H1 (cell line): ENCODE measurements around the gene TSPEAR. TPM values are rescaled to one million over a fixed set of nuclear protein-coding genes. Genes with fewer than 3 reads are reported as not detected.

Experiments
- CTCF ChIA-PET: fragments of 300-600 bp; sonication (Branson Sonifier 250); formaldehyde crosslinking; loops from one replicate; lab custom pipeline; 2021; ENCODE audit not compliant: partially characterized antibody; lab: Charles Lee
- POLR2A ChIA-PET: fragments of 300-600 bp; sonication (Branson Sonifier 250); formaldehyde crosslinking; loops from one replicate; lab custom pipeline; 2021; ENCODE audit warnings: inconsistent platforms; ENCODE audit not compliant: partially characterized antibody; lab: Charles Lee
- DNase-seq, 2 experiments: peaks; one replicate each; pipeline versions ENCODE4 v3.0.0 to v3.0.0-alpha.2; 2010 to 2022; ENCODE audit warnings: low spot score in 2 of 2, low read depth in 1 of 2, mixed read lengths in 1 of 2
- FAIRE-seq: peaks from 2 replicates; lab custom pipeline; 2011; peaks lifted over from hg19 to GRCh38; lab: Jason Lieb, UNC
- H2AFZ ChIP-seq: 2 replicates; pipeline ENCODE4 v1.8.1; 2012; ENCODE audit warnings: low read length, inconsistent platforms
- H2AK5ac ChIP-seq: 2 replicates; pipeline ENCODE4 v1.6.1; 2013; ENCODE audit warnings: low read depth, low read length
- H2BK120ac ChIP-seq: replicated peaks from 2 replicates; pipeline ENCODE3; 2013; ENCODE audit warnings: low read depth, low read length, inconsistent platforms
- H2BK12ac ChIP-seq: 2 replicates; pipeline ENCODE4 v1.6.1; 2013; ENCODE audit warnings: low read depth, low read length
- H2BK15ac ChIP-seq: 2 replicates; pipeline ENCODE4 v1.6.1; 2013; ENCODE audit warnings: low read length
- H2BK20ac ChIP-seq: 2 replicates; pipeline ENCODE4 v1.6.1; 2013; ENCODE audit warnings: low read length
- H2BK5ac ChIP-seq: 2 replicates; pipeline ENCODE4 v1.6.1; 2013; ENCODE audit warnings: low read depth, low read length
- H3K14ac ChIP-seq: 2 replicates; pipeline ENCODE4 v1.6.1; 2013; ENCODE audit warnings: inconsistent platforms; ENCODE audit not compliant: insufficient read length
- H3K18ac ChIP-seq: 2 replicates; pipeline ENCODE4 v1.6.1; 2013; ENCODE audit warnings: low read length; ENCODE audit errors: extremely low read depth
- H3K23ac ChIP-seq: 2 replicates; pipeline ENCODE4 v1.6.1; 2013; ENCODE audit warnings: inconsistent platforms; ENCODE audit not compliant: insufficient read length
- H3K23me2 ChIP-seq: 2 replicates; pipeline ENCODE4 v1.6.1; 2013; ENCODE audit warnings: low read depth, low read length
- H3K27ac ChIP-seq: 2 replicates; pipeline ENCODE4 v1.6.1; 2011; ENCODE audit warnings: low read depth, low read length, inconsistent platforms
- H3K27me3 ChIP-seq, 4 experiments: replicated peaks in 1 of 4; 1 replicate in 1 of 4; 2 replicates in 3 of 4; pipeline versions ENCODE4 v1.6.1 to v1.8.1; 2011 to 2013; ENCODE audit warnings: low read length in 3 of 4, mild to moderate bottlenecking in 3 of 4, inconsistent platforms in 2 of 4, mixed read lengths in 2 of 4, moderate library complexity in 1 of 4; ENCODE audit not compliant: control insufficient read depth in 3 of 4, insufficient read depth in 3 of 4; ENCODE audit errors: extremely low read depth in 1 of 4
- H3K36me3 ChIP-seq, 4 experiments: 2 replicates each; pipeline versions ENCODE4 v1.6.1 to v1.8.1; 2011 to 2013; ENCODE audit warnings: mild to moderate bottlenecking in 4 of 4, low read length in 3 of 4, moderate library complexity in 2 of 4, control low read depth in 1 of 4, inconsistent platforms in 1 of 4; ENCODE audit not compliant: insufficient read depth in 4 of 4, control insufficient read depth in 2 of 4
- H3K4ac ChIP-seq: replicated peaks from 2 replicates; pipeline ENCODE3; 2013; ENCODE audit warnings: low read length, low read depth, mixed read lengths, inconsistent platforms; ENCODE audit not compliant: insufficient read length
- H3K4me1 ChIP-seq, 4 experiments: replicated peaks in 1 of 4; 1 replicate in 1 of 4; 2 replicates in 3 of 4; pipeline versions ENCODE4 v1.6.1 to v1.8.1; 2011 to 2013; ENCODE audit warnings: low read length in 3 of 4, inconsistent platforms in 2 of 4, mixed read lengths in 1 of 4; ENCODE audit not compliant: insufficient read depth in 4 of 4, control insufficient read depth in 3 of 4
- H3K4me2 ChIP-seq, 2 experiments: 2 replicates each; pipeline versions ENCODE4 v1.6.1 to v1.8.1; 2011 to 2013; ENCODE audit warnings: low read depth in 2 of 2, low read length in 2 of 2, control low read depth in 1 of 2, inconsistent platforms in 1 of 2, mild to moderate bottlenecking in 1 of 2; ENCODE audit not compliant: insufficient read depth in 1 of 2
- H3K4me3 ChIP-seq, 4 experiments: fragments of 200-600, 300-600 bp in 1 of 4; sonication (generic), shearing (Covaris generic), sonication (Bioruptor Twin) in 1 of 4; 2 replicates each; pipeline versions ENCODE4 v1.5.1 to v1.8.1; 2011 to 2016; ENCODE audit warnings: low read length in 4 of 4, low read depth in 3 of 4, control low read depth in 2 of 4, inconsistent platforms in 2 of 4, mild to moderate bottlenecking in 2 of 4, mixed read lengths in 1 of 4, moderate library complexity in 1 of 4; ENCODE audit not compliant: insufficient read depth in 2 of 4; ENCODE audit errors: extremely low read depth in 1 of 4
- H3K56ac ChIP-seq: replicated peaks from 2 replicates; pipeline ENCODE3; 2013; ENCODE audit warnings: low read depth, mild to moderate bottlenecking, mixed read lengths, low read length, inconsistent platforms; ENCODE audit not compliant: insufficient read length
- H3K79me1 ChIP-seq: 2 replicates; pipeline ENCODE4 v1.6.1; 2013; ENCODE audit warnings: low read depth, low read length, control low read depth
- H3K79me2 ChIP-seq, 2 experiments: 2 replicates each; pipeline versions ENCODE4 v1.6.1 to v1.8.1; 2012 to 2013; ENCODE audit warnings: low read length in 2 of 2, mild to moderate bottlenecking in 2 of 2, inconsistent platforms in 1 of 2; ENCODE audit not compliant: insufficient read depth in 2 of 2, control insufficient read depth in 1 of 2
- H3K9ac ChIP-seq, 4 experiments: replicated peaks in 1 of 4; 1 replicate in 1 of 4; 2 replicates in 3 of 4; pipeline versions ENCODE4 v1.6.1 to v1.8.1; 2011 to 2013; ENCODE audit warnings: low read depth in 3 of 4, low read length in 3 of 4, control low read depth in 2 of 4, mild to moderate bottlenecking in 2 of 4, moderate library complexity in 2 of 4, inconsistent platforms in 1 of 4; ENCODE audit errors: extremely low read depth in 1 of 4
- H3K9me3 ChIP-seq, 2 experiments: 2 replicates each; pipeline versions ENCODE4 v1.6.1 to v1.8.1; 2012 to 2013; ENCODE audit warnings: mild to moderate bottlenecking in 2 of 2, moderate library complexity in 2 of 2, control low read depth in 1 of 2, inconsistent platforms in 1 of 2, low read depth in 1 of 2, low read length in 1 of 2, mixed read lengths in 1 of 2; ENCODE audit not compliant: insufficient read depth in 2 of 2
- H4K20me1 ChIP-seq, 2 experiments: replicated peaks in 1 of 2; 2 replicates each; pipeline versions ENCODE3 to v1.8.1; 2011 to 2013; ENCODE audit warnings: inconsistent platforms in 2 of 2, low read length in 2 of 2, mild to moderate bottlenecking in 1 of 2; ENCODE audit not compliant: insufficient read depth in 2 of 2, control insufficient read depth in 1 of 2
- H4K5ac ChIP-seq: 2 replicates; pipeline ENCODE4 v1.6.1; 2013; ENCODE audit warnings: low read length, low read depth, mixed read lengths, inconsistent platforms; ENCODE audit not compliant: insufficient read length
- H4K8ac ChIP-seq: 2 replicates; pipeline ENCODE4 v1.8.0; 2013; ENCODE audit warnings: mild to moderate bottlenecking, moderate library complexity, low read length, inconsistent platforms; ENCODE audit not compliant: insufficient read depth; ENCODE audit errors: extremely low read depth
- H4K91ac ChIP-seq: replicated peaks from 2 replicates; pipeline ENCODE3; 2013; ENCODE audit warnings: low read length, mixed read lengths, inconsistent platforms; ENCODE audit not compliant: insufficient read length
- ZNF274 ChIP-seq: IDR thresholded peaks from 2 replicates; pipeline ENCODE4 v1.7.0; 2012; ENCODE audit warnings: low read length, borderline replicate concordance; ENCODE audit errors: extremely low read depth
- WGBS, 2 experiments: shearing (Covaris generic) in 1 of 2; methylation state at CpG; one replicate each; pipeline versions ENCODE4 v1.1.6 to v1.1.7; 2013 to 2015; ENCODE audit warnings: low lambda C conversion rate in 2 of 2, mixed read lengths in 2 of 2, inconsistent platforms in 1 of 2, low coverage in 1 of 2, missing lambda C conversion rate in 1 of 2; ENCODE audit not compliant: insufficient replicate concordance in 2 of 2, insufficient coverage in 1 of 2, insufficient read length in 1 of 2; ENCODE audit errors: extremely low coverage in 1 of 2, missing lambda C conversion rate in 1 of 2; 5-methylcytosine and 5-hydroxymethylcytosine counted together
- polyA plus RNA-seq, 7 experiments: library from polyadenylated mRNA; depleted of rRNA in 3 of 7; stranded (reverse) in 5 of 7; unstranded in 2 of 7; fragments of >200 nt in 5 of 7; fragments of 200-250 nt in 2 of 7; gene quantifications; 1 replicate in 5 of 7; 2 replicates in 1 of 7; 4 replicates in 1 of 7; pipeline versions ENCODE4 v1.2.1 to v1.2.3, GENCODE V29; 2011 to 2013; ENCODE audit warnings: missing spikeins in 2 of 7, mixed read lengths in 2 of 7
- total RNA-seq: library from RNA; stranded (reverse); fragmentation: NEBNext Ultra II Directional; extraction: Animal tissue kit (Norgen Biotek cat#: 25700); gene quantifications from 2 replicates; pipeline ENCODE4 v1.2.1, GENCODE V29; 2021

Gene TSPEAR
- total and polyA plus RNA-seq, 2 of the 8 experiments (the other 6 are each of a cell fraction or from before 2014, with no cell fraction given), result 0.58 to 0.89 TPM

GRCh38 chr21:44514218-44514520 is 197.2 kb downstream of the TSPEAR start:
- H2AK5ac ChIP-seq, result no peak overlapping the region
- H2BK15ac ChIP-seq, result no peak overlapping the region
- ChIA-PET POLR2A (interaction anchor here (0.8 to 2.7 kb wide), 3 partner anchors 8 to 360 kb away, joined by 3 to 9 read pairs (median 3); no protein-coding TSS in a partner anchor), CTCF (interaction anchor here (0.6 to 1.3 kb wide), 4 partner anchors 19 to 132 kb away, joined by 3 read pairs; no protein-coding TSS in a partner anchor)
- H3K9ac ChIP-seq, result no peak overlapping the region
- no peak overlapping the region for H3K56ac ChIP-seq
- no peak overlapping the region for H2BK5ac ChIP-seq
- no peak overlapping the region for H2AFZ ChIP-seq
- TF ChIP-seq ZNF274, result no peak
- H4K20me1 ChIP-seq, result peaks cover 3 to 6% of the 10 kb centered on the region in 2 experiments
- no peak overlapping the region for H3K4me3 ChIP-seq
- peaks cover 0 to 3% (median 0%) of the 10 kb centered on the region in 4 experiments; a peak in 2 of 7 replicates for H3K4me1 ChIP-seq
- H2BK120ac ChIP-seq, result no peak overlapping the region
- H4K5ac ChIP-seq, result no peak overlapping the region
- no peak overlapping the region for H3K18ac ChIP-seq
- no peak overlapping the region for H2BK12ac ChIP-seq
- no peak overlapping the region for H3K14ac ChIP-seq
- H4K8ac ChIP-seq, result no peak overlapping the region; the same call in 1 of the 2 replicates
- no peak overlapping the region for H3K23ac ChIP-seq
- H3K79me2 ChIP-seq, result no peaks in the 10 kb centered on the region
- no peak for DNase-seq
- H3K9me3 ChIP-seq, result no peaks in the 10 kb centered on the region; a peak in 1 of 4 replicates
- H3K4me2 ChIP-seq, result no peak overlapping the region
- H3K27me3 ChIP-seq, result no peaks in the 10 kb centered on the region
- H3K79me1 ChIP-seq, result no peaks in the 10 kb centered on the region
- 73% methylated on average over 7 of the region's 7 CpGs; no CpG with 5 or more reads in 1 of the 2 experiments for WGBS, 2 experiments
- H3K4ac ChIP-seq, result no peak overlapping the region
- 0 out of 2 replicates have a peak, but pooled peaks cover 2% of the 10 kb centered on the region for H3K23me2 ChIP-seq
- no peak overlapping the region for H4K91ac ChIP-seq
- H3K27ac ChIP-seq, result no peak overlapping the region
- FAIRE-seq, result no peak
- H3K36me3 ChIP-seq, result peaks cover 0 to 5% (median 2%) of the 10 kb centered on the region in 4 experiments; a peak in 3 of 8 replicates
- no peak overlapping the region for H2BK20ac ChIP-seq
